Small intestine (tissue), 7 donors: ENCODE data around the gene OXNAD1. TPM values are rescaled to one million over a fixed set of nuclear protein-coding genes. Genes with fewer than 3 reads are reported as not detected.

Experiments used
- DNase-seq, 2 donors: peaks; one replicate each; pipeline versions ENCODE4 v3.0.0 to v3.0.0-alpha.2; 2013
- FAIRE-seq: peaks from 2 replicates; lab custom pipeline; 2012; peaks lifted over from hg19 to GRCh38; lab: Jason Lieb, UNC
- H3K27ac ChIP-seq, 3 donors: one replicate each; pipeline ENCODE4 v1.5.1; 2013; ENCODE audit warnings: low read length in 2 of 3, mild to moderate bottlenecking in 2 of 3, control low read depth in 1 of 3, inconsistent platforms in 1 of 3, low read depth in 1 of 3, moderate library complexity in 1 of 3
- H3K27me3 ChIP-seq, 3 donors: one replicate each; pipeline ENCODE4 v1.6.1; 2013; ENCODE audit warnings: low read length in 3 of 3, inconsistent platforms in 1 of 3; ENCODE audit not compliant: control insufficient read depth in 3 of 3, insufficient read depth in 3 of 3
- H3K36me3 ChIP-seq, 3 donors: one replicate each; pipeline ENCODE4 v1.6.1; 2013; ENCODE audit warnings: low read length in 3 of 3, inconsistent platforms in 1 of 3, low read depth in 1 of 3, mild to moderate bottlenecking in 1 of 3, moderate library complexity in 1 of 3; ENCODE audit not compliant: control insufficient read depth in 3 of 3, insufficient read depth in 2 of 3
- H3K4me1 ChIP-seq, 3 donors: one replicate each; pipeline ENCODE4 v1.6.1; 2013; ENCODE audit warnings: low read length in 2 of 3, inconsistent platforms in 1 of 3, low read depth in 1 of 3, mild to moderate bottlenecking in 1 of 3, moderate library complexity in 1 of 3; ENCODE audit not compliant: control insufficient read depth in 3 of 3, insufficient read depth in 2 of 3
- H3K4me3 ChIP-seq, 3 donors: one replicate each; pipeline ENCODE4 v1.5.1; 2013; ENCODE audit warnings: low read length in 3 of 3, control low read depth in 1 of 3, inconsistent platforms in 1 of 3, low read depth in 1 of 3, mild to moderate bottlenecking in 1 of 3, moderate library complexity in 1 of 3
- H3K9me3 ChIP-seq, 2 donors: one replicate each; pipeline ENCODE4 v1.6.1; 2013; ENCODE audit warnings: low read depth in 1 of 2, low read length in 1 of 2; ENCODE audit not compliant: control insufficient read depth in 2 of 2, insufficient read depth in 1 of 2
- WGBS, 3 donors: extraction: QIAGEN DNeasy Blood & Tissue Kit; methylation state at CpG; one replicate each; pipeline ENCODE4 v1.1.7; 2013; 5-methylcytosine and 5-hydroxymethylcytosine counted together
- polyA plus RNA-seq, 4 donors: library from polyadenylated mRNA; stranded (reverse) in 3 of 4; unstranded in 1 of 4; fragments of 200-250 nt in 3 of 4; fragments of 120-200 nt in 1 of 4; gene quantifications; one replicate each; pipeline versions ENCODE4 v1.2.1 to v1.2.3, GENCODE V29; 2013
- donor health status: healthy with polysubstance abuse.
- donor health status: control.
- donor health status: control.
- donor health status: Bipolar disorder and iron deficiency.
- donor health status: healthy.

The OXNAD1 gene
- polyA plus RNA-seq, 4 donors = 15.3 to 28.4 (median 18.3) TPM

DNA sequence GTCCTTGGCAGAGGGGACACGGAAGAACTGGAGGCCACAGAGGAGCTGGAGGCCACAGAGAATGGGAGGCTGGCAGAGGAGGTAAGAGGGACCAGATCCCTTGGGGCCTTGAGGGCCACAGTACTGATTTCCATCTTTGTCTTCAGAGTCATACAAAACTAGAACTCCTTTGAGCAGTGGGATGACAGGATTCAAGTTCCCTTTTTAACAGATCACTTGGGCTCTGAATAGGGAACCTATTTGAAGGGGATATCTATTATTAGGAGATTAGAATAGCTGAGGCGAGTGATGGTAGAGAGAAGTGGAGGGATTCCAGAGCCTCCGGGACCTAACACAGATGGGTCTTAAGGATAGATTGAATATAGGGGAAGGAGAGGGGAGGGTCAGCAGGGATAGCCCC, 55.7 kb downstream of the OXNAD1 start:
- Histone ChIP-seq H3K27me3 (no peaks in the 10 kb centered on the region), H3K4me1 (no peaks in the 10 kb centered on the region), H3K27ac (no peak overlapping the region), H3K4me3 (no peak overlapping the region), H3K36me3 (peaks cover 11 to 68% (median 22%) of the 10 kb centered on the region in 3 donors), H3K9me3 (no peaks in the 10 kb centered on the region)
- WGBS, 3 donors = 94 to 95% (median 94%) methylated on average over 3 of the region's 3 CpGs
- FAIRE-seq = no peak
- DNase-seq = no peak

- H3K27me3 ChIP-seq = no peaks in the 10 kb centered on the region
- H3K4me3 ChIP-seq = no peak overlapping the region
- FAIRE-seq = no peak
- no peaks in the 10 kb centered on the region for H3K9me3 ChIP-seq
- no peak for DNase-seq
- WGBS, 3 donors = 85 to 90% (median 88%) methylated on average over 5 of the region's 5 CpGs
- peaks cover 14 to 66% (median 22%) of the 10 kb centered on the region in 3 donors for H3K36me3 ChIP-seq
- H3K4me1 ChIP-seq = no peaks in the 10 kb centered on the region
- H3K27ac ChIP-seq = no peak overlapping the region
Measured at GRCh38 chr3:16322189-16322588, 57.2 kb downstream of the OXNAD1 start.

GRCh38 chr3:16323737-16324136, 58.7 kb downstream of the OXNAD1 start:
- Histone ChIP-seq H3K27ac (no peak overlapping the region), H3K36me3 (peaks cover 15 to 65% (median 23%) of the 10 kb centered on the region in 3 donors), H3K4me1 (no peaks in the 10 kb centered on the region), H3K27me3 (no peaks in the 10 kb centered on the region), H3K4me3 (no peak overlapping the region), H3K9me3 (no peaks in the 10 kb centered on the region)
- DNase-seq = no peak
- 92 to 96% (median 95%) methylated on average over 4 of the region's 4 CpGs for WGBS, 3 donors
- FAIRE-seq = no peak

DNA sequence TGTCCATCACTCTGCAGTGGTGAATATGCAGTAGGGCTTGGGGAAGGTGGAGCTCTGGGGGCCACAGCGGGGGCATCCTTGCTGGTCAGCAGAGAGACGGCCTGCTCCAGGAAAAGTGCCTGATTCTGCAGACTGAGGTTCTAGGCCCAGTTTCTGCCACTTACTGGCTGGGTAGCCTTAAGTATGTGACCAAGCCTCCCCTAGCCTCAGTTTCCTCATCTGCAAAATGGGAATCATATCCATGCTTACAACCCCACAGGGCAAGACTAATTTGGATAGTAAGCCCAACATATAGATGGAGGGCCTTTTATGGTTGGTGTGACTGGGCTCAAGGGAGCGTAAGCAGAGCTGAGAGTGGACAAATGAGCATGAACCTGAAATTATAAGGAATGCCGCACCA, 60.8 kb downstream of the OXNAD1 start:
- Histone ChIP-seq H3K27ac (no peak overlapping the region), H3K4me3 (no peak overlapping the region), H3K9me3 (peaks cover 0 to 6% of the 10 kb centered on the region in 2 donors), H3K4me1 (peaks cover 0 to under 1% (median 0%) of the 10 kb centered on the region in 3 donors), H3K36me3 (peaks cover 12 to 64% (median 31%) of the 10 kb centered on the region in 3 donors), H3K27me3 (no peaks in the 10 kb centered on the region)
- FAIRE-seq = no peak
- no peak for DNase-seq
- WGBS, 3 donors = 94 to 99% (median 95%) methylated on average over 4 of the region's 4 CpGs

GRCh38 chr3:16326724-16327349, 61.8 kb downstream of the OXNAD1 start:
- DNase-seq (no peak), FAIRE-seq (no peak)
- peaks cover 8 to 57% (median 28%) of the 10 kb centered on the region in 3 donors for H3K36me3 ChIP-seq
- no peak overlapping the region for H3K4me3 ChIP-seq
- H3K27ac ChIP-seq = no peak overlapping the region
- H3K9me3 ChIP-seq = peaks cover 0 to 12% of the 10 kb centered on the region in 2 donors
- 85 to 92% (median 91%) methylated on average over 15 of the region's 15 CpGs for WGBS, 3 donors
- H3K27me3 ChIP-seq = no peaks in the 10 kb centered on the region
- H3K4me1 ChIP-seq = peaks cover 0 to 3% (median 0%) of the 10 kb centered on the region in 3 donors

DNA sequence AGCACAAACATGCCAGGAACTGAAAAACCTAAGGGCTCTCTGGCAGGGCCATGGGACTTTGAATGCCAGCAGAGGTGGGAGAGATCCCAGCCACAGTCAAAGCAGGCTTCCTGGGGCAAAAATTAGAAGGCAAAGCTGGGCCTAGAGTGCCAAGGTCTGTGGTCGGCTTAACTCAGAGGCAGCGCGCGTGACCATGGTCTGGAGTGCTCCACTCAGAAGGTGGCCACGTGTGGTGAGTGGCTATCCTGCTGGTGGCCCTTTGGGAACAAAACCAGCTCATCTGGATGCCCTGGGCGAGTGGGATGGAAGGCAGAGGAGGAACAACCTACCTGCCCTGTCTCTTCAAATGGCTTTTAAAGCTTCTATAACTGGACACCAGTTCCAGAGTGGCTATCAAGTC, 63.1 kb downstream of the OXNAD1 start:
- Histone ChIP-seq H3K4me1 (peaks cover 0 to 6% (median 0%) of the 10 kb centered on the region in 3 donors), H3K4me3 (no peak overlapping the region), H3K36me3 (peaks cover 4 to 45% (median 18%) of the 10 kb centered on the region in 3 donors), H3K27ac (no peak overlapping the region), H3K27me3 (no peaks in the 10 kb centered on the region), H3K9me3 (peaks cover 0 to 12% of the 10 kb centered on the region in 2 donors)
- no peak for DNase-seq
- 91 to 96% (median 96%) methylated on average over 6 of the region's 6 CpGs for WGBS, 3 donors
- no peak for FAIRE-seq

DNA sequence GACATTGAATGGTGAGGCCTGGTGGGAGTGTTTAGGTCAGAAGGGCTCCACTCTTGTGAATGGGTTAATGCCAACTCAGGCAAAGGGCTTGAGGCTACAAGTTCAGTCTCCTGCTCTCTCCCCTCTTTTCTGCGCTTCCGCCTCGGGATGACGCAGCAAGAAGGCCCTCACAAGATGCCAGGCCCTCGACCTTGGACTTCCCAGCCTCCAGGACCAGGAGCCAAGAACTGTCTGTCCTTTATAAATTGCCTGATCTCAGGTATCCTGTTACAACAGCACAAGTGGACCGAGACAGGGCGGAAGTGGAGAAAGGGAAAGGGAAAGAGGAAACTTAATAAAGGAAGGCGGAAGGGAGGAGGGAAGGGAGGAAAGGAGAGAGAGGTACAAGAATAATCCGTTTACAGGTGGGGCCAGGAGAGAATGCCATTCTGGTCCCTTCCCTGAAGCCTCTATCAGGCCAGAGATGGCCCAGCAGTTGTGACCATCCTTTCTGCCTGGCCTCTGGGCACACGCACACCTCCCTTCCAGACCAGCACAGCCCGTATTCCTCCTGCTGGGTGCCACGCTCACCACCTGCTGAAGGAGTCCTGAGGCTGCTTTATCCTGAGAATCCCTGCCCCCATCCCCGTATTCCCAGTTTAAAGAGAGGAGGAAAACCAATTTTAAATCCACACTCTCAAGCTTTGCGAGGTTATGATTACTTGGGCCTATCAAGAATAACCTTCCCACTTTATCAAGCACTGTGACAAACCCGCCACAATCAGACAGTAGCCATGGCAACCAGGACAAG, 64.2 kb downstream of the OXNAD1 start:
- no peaks in the 10 kb centered on the region for H3K27me3 ChIP-seq
- H3K36me3 ChIP-seq = peaks cover 4 to 40% (median 15%) of the 10 kb centered on the region in 3 donors
- peaks cover 0 to 6% (median 0%) of the 10 kb centered on the region in 3 donors for H3K4me1 ChIP-seq
- 86 to 92% (median 91%) methylated on average over 15 of the region's 15 CpGs for WGBS, 3 donors
- H3K4me3 ChIP-seq = no peak overlapping the region
- no peak overlapping the region for H3K27ac ChIP-seq
- DNase-seq (no peak), FAIRE-seq (no peak)
- peaks cover 0 to 12% of the 10 kb centered on the region in 2 donors for H3K9me3 ChIP-seq

DNA sequence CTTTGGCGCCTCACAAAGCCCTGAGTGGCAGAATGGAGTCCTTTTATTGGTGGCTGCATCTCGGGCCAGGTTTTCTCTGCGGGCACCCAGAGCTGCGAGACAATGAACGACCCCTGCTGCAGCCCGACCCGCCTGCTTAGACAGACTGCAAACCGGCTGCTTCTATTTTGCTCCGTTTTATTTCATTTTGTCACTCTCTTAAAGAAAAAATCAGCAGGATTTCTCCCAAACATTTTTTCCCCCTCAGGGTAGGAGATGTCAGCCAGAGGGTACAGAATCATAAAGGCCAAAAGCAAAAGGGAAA, 64.8 kb downstream of the OXNAD1 start:
- no peak for DNase-seq
- no peak overlapping the region for H3K4me3 ChIP-seq
- 87 to 91% (median 90%) methylated on average over 9 of the region's 9 CpGs for WGBS, 3 donors
- no peaks in the 10 kb centered on the region for H3K27me3 ChIP-seq
- H3K4me1 ChIP-seq = peaks cover 0 to 6% (median 0%) of the 10 kb centered on the region in 3 donors
- no peak overlapping the region for H3K27ac ChIP-seq
- peaks cover 0 to 12% of the 10 kb centered on the region in 2 donors for H3K9me3 ChIP-seq
- no peak for FAIRE-seq
- peaks cover 4 to 43% (median 15%) of the 10 kb centered on the region in 3 donors for H3K36me3 ChIP-seq
